ENCODE data around the gene C1QTNF8.

C1QTNF8 gene

DNA sequence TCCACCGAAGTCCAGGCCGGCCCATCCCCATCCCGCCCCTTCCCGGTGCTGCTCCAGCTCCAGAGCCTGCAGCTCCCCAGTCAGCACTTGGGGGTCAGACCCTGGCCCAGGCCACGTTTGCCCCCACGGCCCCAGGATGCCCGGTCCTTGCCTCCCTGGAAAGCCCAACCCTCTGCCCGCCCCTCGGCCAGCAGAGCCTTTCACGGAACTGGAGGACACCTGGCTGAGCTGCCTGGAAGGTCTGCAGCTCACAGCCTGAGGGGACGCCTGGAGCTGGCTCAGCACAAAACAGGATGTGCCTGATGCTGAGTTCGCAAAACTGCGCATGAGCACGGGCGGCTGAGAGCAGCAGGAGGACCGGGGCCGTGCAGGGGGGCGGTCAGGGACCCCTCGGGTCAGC, 53.2 kb downstream of the C1QTNF8 start:
- H3K9me3 ChIP-seq (ENCODE audit: low read length) = no peaks in the 10 kb centered on the region
- H3K9ac ChIP-seq (ENCODE audit: low read length) = no peak overlapping the region
- H3K27ac ChIP-seq (ENCODE audit: low read depth, low read length) = no peak overlapping the region
- H3K27me3 ChIP-seq (ENCODE audit: control insufficient read depth in 1 of 2, insufficient read depth in 2 of 2, low read length in 2 of 2) = peaks cover 0 to 64% of the 10 kb centered on the region in 2 donors
- no peaks in the 10 kb centered on the region for H3K36me3 ChIP-seq (ENCODE audit: insufficient read depth, low read length)
- H3K4me3 ChIP-seq (ENCODE audit: low read depth in 1 of 2, low read length in 2 of 2) = no peak overlapping the region
- no peaks in the 10 kb centered on the region for H3K4me1 ChIP-seq (ENCODE audit: insufficient read depth, low read length)

DNA sequence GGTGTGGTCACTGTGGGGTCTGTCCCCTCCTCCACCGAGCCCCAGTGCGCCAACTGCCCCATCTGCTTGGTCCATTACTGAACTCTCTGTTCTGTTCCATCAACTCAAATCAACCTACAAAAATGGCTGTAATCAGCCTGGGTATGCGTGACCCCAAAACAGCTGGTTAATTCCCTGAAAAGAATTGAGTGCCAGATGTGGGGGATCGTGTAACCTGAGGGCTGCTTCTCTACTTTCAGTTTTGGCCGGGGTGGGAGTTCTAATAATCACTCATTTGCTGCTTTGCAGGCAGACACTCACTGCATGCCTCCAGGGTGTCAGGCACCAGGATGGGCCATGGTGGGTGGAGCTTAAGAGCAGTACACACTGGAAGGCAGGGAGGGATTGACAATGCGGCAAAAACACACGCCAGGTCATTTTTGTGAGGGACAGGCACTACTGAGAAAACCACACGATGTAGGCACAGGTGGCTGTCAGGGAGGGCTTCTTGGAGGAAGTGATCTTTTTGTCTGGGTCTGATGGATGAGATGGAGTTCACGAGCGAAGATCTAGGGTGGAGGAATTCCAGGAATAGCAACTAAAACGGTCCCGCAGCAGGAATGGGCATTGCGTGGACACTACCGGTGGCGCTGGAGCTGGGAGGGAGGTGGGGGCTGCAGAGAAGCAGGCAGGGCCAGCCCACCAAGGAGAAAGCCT, 53.8 kb downstream of the C1QTNF8 start:
- H3K36me3 ChIP-seq (ENCODE audit: insufficient read depth, low read length) = no peaks in the 10 kb centered on the region
- H3K27me3 ChIP-seq (ENCODE audit: control insufficient read depth in 1 of 2, insufficient read depth in 2 of 2, low read length in 2 of 2) = peaks cover 0 to 57% of the 10 kb centered on the region in 2 donors
- no peak overlapping the region for H3K4me3 ChIP-seq (ENCODE audit: low read depth in 1 of 2, low read length in 2 of 2)
- H3K9me3 ChIP-seq (ENCODE audit: low read length) = no peaks in the 10 kb centered on the region
- H3K4me1 ChIP-seq (ENCODE audit: insufficient read depth, low read length) = no peaks in the 10 kb centered on the region
- H3K27ac ChIP-seq (ENCODE audit: low read depth, low read length) = no peak overlapping the region
- H3K9ac ChIP-seq (ENCODE audit: low read length) = no peak overlapping the region

DNA sequence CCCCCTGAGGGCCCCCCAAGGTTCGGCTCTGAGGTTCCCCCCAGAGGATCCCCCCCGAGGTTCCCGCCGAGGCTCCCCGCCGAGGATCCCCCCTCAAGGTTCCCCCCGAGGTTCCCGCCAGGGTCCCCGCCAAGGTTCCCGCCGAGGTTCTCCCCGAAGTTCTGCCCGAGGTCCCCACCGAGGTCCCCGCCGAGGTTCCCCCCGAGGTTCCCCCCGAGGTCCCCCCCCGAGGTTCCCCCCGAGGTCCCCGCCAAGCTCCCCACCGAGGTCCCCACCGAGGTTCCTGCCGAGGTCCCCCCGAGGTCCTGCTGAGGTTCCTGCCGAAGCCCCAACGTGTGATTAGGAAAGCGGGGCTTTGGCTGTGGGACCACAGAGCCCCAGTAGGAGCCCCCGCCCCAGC, 55.7 kb downstream of the C1QTNF8 start:
- Histone ChIP-seq H3K27ac (ENCODE audit: low read depth, low read length) (no peak overlapping the region), H3K36me3 (ENCODE audit: insufficient read depth, low read length) (no peaks in the 10 kb centered on the region), H3K9ac (ENCODE audit: low read length) (no peak overlapping the region), H3K4me3 (ENCODE audit: low read depth in 1 of 2, low read length in 2 of 2) (no peak overlapping the region), H3K27me3 (ENCODE audit: control insufficient read depth in 1 of 2, insufficient read depth in 2 of 2, low read length in 2 of 2) (peaks cover 0 to 57% of the 10 kb centered on the region in 2 donors), H3K9me3 (ENCODE audit: low read length) (no peaks in the 10 kb centered on the region), H3K4me1 (ENCODE audit: insufficient read depth, low read length) (no peaks in the 10 kb centered on the region)

DNA sequence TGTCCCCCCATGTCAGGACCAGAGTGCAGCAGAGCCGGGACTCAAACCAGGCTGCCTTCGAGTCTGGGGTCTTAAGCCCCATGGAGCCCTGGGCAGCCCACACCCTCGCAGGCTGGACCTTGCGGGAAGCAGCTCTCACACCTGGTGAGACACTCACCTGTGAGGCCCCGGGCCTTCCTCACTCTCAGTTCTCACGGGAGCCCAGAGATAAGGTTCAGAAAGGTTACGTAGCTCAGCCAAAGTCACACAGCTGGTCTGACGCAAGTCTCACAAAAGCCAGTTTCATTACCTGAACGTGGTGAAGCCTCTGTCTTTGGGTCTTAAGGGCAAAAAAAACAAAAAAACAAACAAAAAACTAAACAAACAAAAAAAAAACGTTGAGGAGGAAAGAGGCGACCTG, 56.3 kb downstream of the C1QTNF8 start:
- Histone ChIP-seq H3K9me3 (ENCODE audit: low read length) (no peaks in the 10 kb centered on the region), H3K4me3 (ENCODE audit: low read depth in 1 of 2, low read length in 2 of 2) (no peak overlapping the region), H3K27me3 (ENCODE audit: control insufficient read depth in 1 of 2, insufficient read depth in 2 of 2, low read length in 2 of 2) (peaks cover 0 to 57% of the 10 kb centered on the region in 2 donors), H3K36me3 (ENCODE audit: insufficient read depth, low read length) (no peaks in the 10 kb centered on the region), H3K9ac (ENCODE audit: low read length) (no peak overlapping the region), H3K4me1 (ENCODE audit: insufficient read depth, low read length) (no peaks in the 10 kb centered on the region), H3K27ac (ENCODE audit: low read depth, low read length) (no peak overlapping the region)

DNA sequence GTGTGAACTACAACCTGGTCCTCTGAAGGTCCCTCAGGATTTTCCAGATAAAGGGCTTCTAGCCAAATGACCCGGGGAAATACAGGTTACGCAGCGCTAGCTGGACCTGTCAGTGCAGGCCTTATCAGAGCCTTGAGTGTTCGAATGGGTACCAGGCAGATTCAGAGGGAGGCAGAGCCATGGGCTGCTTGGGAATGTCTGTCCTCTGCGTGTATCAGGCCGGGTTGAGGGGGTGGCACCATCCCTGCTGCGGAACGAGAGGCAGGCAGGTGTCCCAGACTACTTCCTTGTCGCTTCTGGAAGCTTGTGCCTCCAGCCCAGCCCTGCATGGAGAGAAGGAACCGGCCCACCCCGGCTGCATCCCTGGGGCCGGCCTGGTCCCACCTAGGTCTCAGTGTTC, 57.1 kb downstream of the C1QTNF8 start:
- Histone ChIP-seq H3K27me3 (ENCODE audit: control insufficient read depth in 1 of 2, insufficient read depth in 2 of 2, low read length in 2 of 2) (peaks cover 0 to 52% of the 10 kb centered on the region in 2 donors), H3K9ac (ENCODE audit: low read length) (no peak overlapping the region), H3K36me3 (ENCODE audit: insufficient read depth, low read length) (no peaks in the 10 kb centered on the region), H3K4me1 (ENCODE audit: insufficient read depth, low read length) (no peaks in the 10 kb centered on the region), H3K4me3 (ENCODE audit: low read depth in 1 of 2, low read length in 2 of 2) (no peak overlapping the region), H3K27ac (ENCODE audit: low read depth, low read length) (no peak overlapping the region), H3K9me3 (ENCODE audit: low read length) (no peaks in the 10 kb centered on the region)

Measured in muscle layer of colon (tissue), 2 donors.